T-helper 1 cell treated with Interleukin-12 subunit alpha and Interleukin-12 subunit beta and Interleukin-4 antibody, amounts not matched to agents 30 μg/mL and 1 μg/mL, for 36 hours (primary cell): Measurements from ENCODE around the gene IGFL1.
"Not testable (repeated sequence)": the region's sequence is repeated elsewhere in the genome, so short reads cannot be mapped to it uniquely, and the experiment has no call there.

ENCODE experiments used
- H3K27ac Mint-ChIP-seq: one replicate; pipeline ENCODE4 v1.8.0; 2021; ENCODE audit warnings: mild to moderate bottlenecking, mixed read lengths
- H3K27me3 Mint-ChIP-seq: one replicate; pipeline ENCODE4 v1.8.0; 2021; ENCODE audit warnings: low read depth, mixed read lengths
- H3K36me3 Mint-ChIP-seq: one replicate; pipeline ENCODE4 v1.8.0; 2021; ENCODE audit warnings: low read depth, mixed read lengths
- H3K4me1 Mint-ChIP-seq: one replicate; pipeline ENCODE4 v1.8.0; 2021; ENCODE audit warnings: low read depth, mixed read lengths
- H3K4me3 Mint-ChIP-seq: one replicate; pipeline ENCODE4 v1.8.0; 2021; ENCODE audit warnings: mild to moderate bottlenecking, moderate library complexity, mixed read lengths
- H3K9me3 Mint-ChIP-seq: one replicate; pipeline ENCODE4 v1.8.0; 2021; ENCODE audit warnings: mixed read lengths

The IGFL1 gene

GRCh38 chr19:46195919-46196318 is 33.6 kb upstream of the IGFL1 start:
- H3K27ac Mint-ChIP-seq, H3K9me3 Mint-ChIP-seq, H3K27me3 Mint-ChIP-seq, H3K4me1 Mint-ChIP-seq, H3K36me3 Mint-ChIP-seq, H3K4me3 Mint-ChIP-seq: not testable (repeated sequence)

- no peaks in the 10 kb centered on the region for H3K36me3 Mint-ChIP-seq
- no peak overlapping the region for H3K4me3 Mint-ChIP-seq
- no peaks in the 10 kb centered on the region for H3K9me3 Mint-ChIP-seq
- peaks cover 13% of the 10 kb centered on the region for H3K27me3 Mint-ChIP-seq
- no peak overlapping the region for H3K27ac Mint-ChIP-seq
- H3K4me1 Mint-ChIP-seq = no peaks in the 10 kb centered on the region
Observed at GRCh38 chr19:46196410-46197124, 33.0 kb upstream of the IGFL1 start.

DNA sequence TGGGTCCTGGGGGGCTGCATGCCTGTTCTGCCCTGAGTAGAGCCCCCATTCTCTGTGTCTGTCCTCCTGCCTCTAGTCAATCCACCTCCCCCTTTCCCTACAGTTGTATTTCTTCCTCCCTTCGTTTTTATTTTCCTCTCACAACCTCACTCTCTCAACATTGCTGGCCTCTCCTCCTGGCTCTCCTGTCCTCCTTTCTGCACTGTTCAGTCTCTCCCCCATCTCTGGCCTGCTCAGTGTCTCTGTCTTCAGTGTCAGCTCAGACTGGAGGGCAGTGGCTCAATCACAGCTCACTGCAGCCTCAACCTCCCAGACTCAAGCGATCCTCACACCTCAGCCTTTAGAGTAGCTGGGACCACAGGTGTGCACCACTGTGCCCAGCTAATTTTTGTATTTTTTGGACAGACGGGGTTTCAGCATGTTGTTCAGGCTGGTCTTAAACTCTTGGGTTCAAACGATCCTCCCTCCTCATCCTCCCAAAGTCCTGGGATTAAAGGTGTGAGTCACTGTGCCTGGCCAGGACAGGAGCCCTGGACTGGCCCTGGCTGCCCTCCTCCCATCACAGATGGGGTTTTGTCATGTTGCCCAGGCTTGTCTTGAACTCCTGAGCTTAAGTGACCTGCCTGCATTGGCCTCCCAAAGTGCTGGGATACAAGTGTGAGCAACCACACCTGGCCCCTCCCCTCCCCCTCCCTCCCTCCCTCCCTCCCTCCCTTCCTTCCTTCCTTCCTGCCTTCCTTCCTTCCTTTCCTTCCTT is 32.0 kb upstream of the IGFL1 start:
- Mint-ChIP-seq H3K4me1 (no peaks in the 10 kb centered on the region), H3K9me3 (no peaks in the 10 kb centered on the region), H3K27me3 (peaks cover 20% of the 10 kb centered on the region), H3K27ac (no peak overlapping the region), H3K4me3 (no peak overlapping the region), H3K36me3 (no peaks in the 10 kb centered on the region)

GRCh38 chr19:46198756-46199155 is 30.8 kb upstream of the IGFL1 start:
- no peaks in the 10 kb centered on the region for H3K9me3 Mint-ChIP-seq
- H3K27me3 Mint-ChIP-seq = peaks cover 27% of the 10 kb centered on the region
- H3K4me1 Mint-ChIP-seq = no peaks in the 10 kb centered on the region

GRCh38 chr19:46201454-46202310 is 27.9 kb upstream of the IGFL1 start:
- Mint-ChIP-seq H3K4me3 (no peak overlapping the region), H3K27me3 (peaks cover 25% of the 10 kb centered on the region), H3K36me3 (no peaks in the 10 kb centered on the region), H3K27ac (no peak overlapping the region), H3K9me3 (no peaks in the 10 kb centered on the region), H3K4me1 (no peaks in the 10 kb centered on the region)

More at GRCh38 chr19:46198756-46199155, 30.8 kb upstream of the IGFL1 start:
- Mint-ChIP-seq H3K27ac (no peak overlapping the region), H3K4me3 (no peak overlapping the region), H3K36me3 (no peaks in the 10 kb centered on the region)

GRCh38 chr19:46202426-46202825 is 27.1 kb upstream of the IGFL1 start:
- Mint-ChIP-seq H3K9me3 (no peaks in the 10 kb centered on the region), H3K4me1 (no peaks in the 10 kb centered on the region), H3K36me3 (no peaks in the 10 kb centered on the region), H3K27ac (no peak overlapping the region), H3K4me3 (no peak overlapping the region), H3K27me3 (peaks cover 22% of the 10 kb centered on the region)

GRCh38 chr19:46202872-46203860 is 26.4 kb upstream of the IGFL1 start:
- H3K27me3 Mint-ChIP-seq = peaks cover 22% of the 10 kb centered on the region
- no peak overlapping the region for H3K4me3 Mint-ChIP-seq
- no peaks in the 10 kb centered on the region for H3K36me3 Mint-ChIP-seq
- H3K9me3 Mint-ChIP-seq = no peaks in the 10 kb centered on the region
- H3K27ac Mint-ChIP-seq = no peak overlapping the region
- no peaks in the 10 kb centered on the region for H3K4me1 Mint-ChIP-seq

GRCh38 chr19:46204008-46204407 is 25.5 kb upstream of the IGFL1 start:
- Mint-ChIP-seq H3K4me1 (peaks cover 2% of the 10 kb centered on the region), H3K27ac (no peak overlapping the region), H3K9me3 (no peaks in the 10 kb centered on the region), H3K27me3 (peaks cover 18% of the 10 kb centered on the region), H3K4me3 (no peak overlapping the region), H3K36me3 (no peaks in the 10 kb centered on the region)

DNA sequence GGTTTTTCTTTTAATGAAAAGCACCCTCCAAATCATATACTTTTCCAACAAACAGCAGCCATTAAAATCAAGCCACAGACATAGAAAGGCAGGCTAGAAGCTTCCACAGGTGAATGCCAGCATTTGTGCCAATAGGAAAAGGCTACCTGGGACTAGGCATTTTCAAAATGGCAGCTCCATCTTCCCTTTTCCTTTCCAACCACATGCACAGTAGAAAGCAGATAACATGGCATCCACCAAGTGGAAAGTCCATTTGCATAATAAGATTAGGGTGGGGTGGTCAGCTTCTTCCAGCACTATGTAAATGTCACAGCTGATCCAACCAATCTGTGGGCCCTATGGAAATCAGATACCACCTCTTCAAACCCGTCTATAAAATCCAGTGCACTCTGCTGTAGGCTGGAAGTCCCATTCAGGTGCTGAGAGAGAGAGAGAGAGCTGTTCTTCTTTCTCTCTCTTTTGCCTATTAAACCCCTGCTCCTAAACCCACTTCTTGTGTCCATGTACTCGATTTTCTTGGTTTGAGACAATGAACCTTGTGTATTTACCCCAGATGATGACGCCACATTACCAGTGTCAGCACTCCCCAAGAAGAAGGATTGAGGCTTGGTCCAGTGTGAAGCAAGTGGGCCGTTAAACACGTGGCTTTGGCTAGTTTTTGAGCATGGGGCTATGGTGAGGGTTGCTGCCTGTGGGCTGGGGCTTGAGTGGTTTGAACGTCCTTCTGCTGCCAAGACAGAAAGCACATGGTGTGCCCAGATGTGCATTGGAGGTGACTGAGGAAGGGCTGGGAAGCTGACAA is 24.2 kb upstream of the IGFL1 start:
- Mint-ChIP-seq H3K36me3 (no peaks in the 10 kb centered on the region), H3K27me3 (peaks cover 24% of the 10 kb centered on the region), H3K9me3 (no peaks in the 10 kb centered on the region), H3K4me1 (peaks cover 7% of the 10 kb centered on the region), H3K4me3 (no peak overlapping the region), H3K27ac (no peak overlapping the region)

DNA sequence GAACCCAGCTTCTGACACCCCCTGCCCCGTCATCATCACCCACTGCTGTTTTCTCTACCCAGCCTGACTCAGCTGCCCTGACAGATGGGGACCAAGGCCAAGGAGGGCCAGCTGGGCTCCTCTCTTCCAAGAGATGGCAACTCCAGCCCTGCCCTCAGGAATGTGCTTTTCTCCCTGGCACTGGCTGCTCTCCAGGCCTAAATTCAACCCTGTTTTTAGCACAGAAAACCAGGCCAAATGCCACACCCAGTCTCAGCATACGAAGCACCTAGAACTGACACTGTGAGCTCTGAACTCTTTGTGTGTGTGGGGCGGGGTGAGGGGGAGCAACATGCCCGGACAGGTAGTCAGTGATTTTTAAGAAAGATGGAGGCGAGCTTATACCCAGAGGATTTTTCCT is 23.4 kb upstream of the IGFL1 start:
- Mint-ChIP-seq H3K36me3 (no peaks in the 10 kb centered on the region), H3K9me3 (no peaks in the 10 kb centered on the region), H3K4me1 (peaks cover 7% of the 10 kb centered on the region), H3K27ac (no peak overlapping the region), H3K4me3 (no peak overlapping the region), H3K27me3 (peaks cover 24% of the 10 kb centered on the region)

DNA sequence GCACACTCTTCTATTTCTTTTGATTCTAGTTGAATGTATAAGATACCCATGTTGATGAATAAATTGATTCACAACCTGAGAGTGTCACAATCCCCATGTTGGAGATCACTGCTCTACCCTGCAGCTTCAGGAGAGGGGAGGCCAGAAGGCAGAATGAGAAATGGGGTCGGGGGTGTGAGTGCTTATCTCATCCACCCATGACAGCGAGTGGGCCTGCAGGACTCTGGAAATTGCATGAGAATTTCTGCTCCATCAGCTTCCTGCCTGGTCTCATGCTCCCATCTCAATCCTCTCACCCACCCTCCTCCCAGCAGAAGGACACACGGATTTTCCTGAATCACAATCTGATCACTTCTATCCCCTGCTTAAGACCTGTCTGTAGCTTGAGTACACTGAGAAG is 22.9 kb upstream of the IGFL1 start:
- H3K4me3 Mint-ChIP-seq = no peak overlapping the region
- H3K4me1 Mint-ChIP-seq = peaks cover 7% of the 10 kb centered on the region
- H3K27me3 Mint-ChIP-seq = peaks cover 20% of the 10 kb centered on the region
- no peaks in the 10 kb centered on the region for H3K36me3 Mint-ChIP-seq
- no peaks in the 10 kb centered on the region for H3K9me3 Mint-ChIP-seq
- no peak overlapping the region for H3K27ac Mint-ChIP-seq

GRCh38 chr19:46207858-46208257 is 21.7 kb upstream of the IGFL1 start:
- H3K27ac Mint-ChIP-seq, H3K4me1 Mint-ChIP-seq, H3K4me3 Mint-ChIP-seq, H3K9me3 Mint-ChIP-seq, H3K36me3 Mint-ChIP-seq: not testable (repeated sequence)
- peaks cover 14% of the 10 kb centered on the region for H3K27me3 Mint-ChIP-seq

- H3K4me1 Mint-ChIP-seq = peaks cover 7% of the 10 kb centered on the region
- H3K27ac Mint-ChIP-seq = no peak overlapping the region
- peaks cover 10% of the 10 kb centered on the region for H3K27me3 Mint-ChIP-seq
- peak overlapping the region; percentile 7 for H3K4me3 Mint-ChIP-seq
- no peaks in the 10 kb centered on the region for H3K36me3 Mint-ChIP-seq
- H3K9me3 Mint-ChIP-seq = no peaks in the 10 kb centered on the region
Observed at GRCh38 chr19:46209051-46209450, 20.5 kb upstream of the IGFL1 start.
